ENCODE data around the gene SMYD3. TPM values are rescaled to one million over a fixed set of nuclear protein-coding genes. Genes with fewer than 3 reads are reported as not detected.

SMYD3 gene
- total and polyA plus RNA-seq, 2 of the 13 experiments (the other 11 are each of a cell fraction or from before 2014, with no cell fraction given), result 27.7 to 35.8 TPM

DNA sequence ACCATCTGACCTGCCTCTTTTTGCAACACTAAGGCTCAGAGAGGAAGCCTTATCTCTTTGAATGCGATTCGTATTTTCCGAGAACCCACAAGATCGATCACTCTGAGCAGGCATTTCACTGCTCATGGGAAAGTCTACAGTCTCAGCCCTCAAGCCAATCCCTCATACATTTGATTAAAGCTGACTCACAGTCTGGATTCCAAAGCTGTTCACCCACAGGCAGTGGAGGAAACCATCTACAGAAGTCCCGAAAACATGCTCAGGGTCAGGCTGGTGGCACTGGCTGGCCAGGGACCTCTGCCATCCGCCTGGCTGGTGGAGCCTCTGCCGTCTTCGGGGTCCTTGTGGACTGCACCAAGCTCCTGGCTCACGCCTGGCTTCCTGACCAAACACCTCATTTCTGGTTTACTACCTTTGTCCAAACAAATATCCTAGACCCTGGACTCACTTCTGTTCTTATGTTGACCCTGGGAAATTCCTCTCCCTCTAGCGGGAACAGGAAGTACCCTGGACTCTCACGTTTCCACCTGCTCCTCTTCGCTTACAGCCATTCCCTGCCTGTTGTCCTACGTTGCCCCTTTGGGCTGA, 650.0 kb downstream of the SMYD3 start (continued):
- TF ChIP-seq SMARCC2 (IDR thresholded peaks at IDR 0.05) (no peak), ZNF891 (CRISPR knock-in tag; IDR thresholded peaks at IDR 0.05) (no peak), NCOA5 (CRISPR knock-in tag; IDR thresholded peaks at IDR 0.05) (no peak), NR2F2 (IDR thresholded peaks at IDR 0.05; ENCODE audit: borderline replicate concordance, low read depth) (no peak), ZIK1 (CRISPR knock-in tag; IDR thresholded peaks at IDR 0.05; ENCODE audit: borderline replicate concordance, low read depth) (no peak), ZNF883 (CRISPR knock-in tag; IDR thresholded peaks at IDR 0.05; ENCODE audit: not compliant biosample characterization) (no peak), ZMAT3 (CRISPR knock-in tag; conservative IDR thresholded peaks at IDR 0.05) (no peak), NFE2 (CRISPR knock-in tag; IDR thresholded peaks at IDR 0.05) (no peak), ZNF75D (CRISPR knock-in tag; IDR thresholded peaks at IDR 0.05; ENCODE audit: borderline replicate concordance) (no peak), HMG20A (CRISPR knock-in tag; IDR thresholded peaks at IDR 0.05; ENCODE audit: borderline replicate concordance) (no peak; the same call in 1 of the 2 replicates), PTBP1 (IDR thresholded peaks at IDR 0.05; ENCODE audit: low read depth, low read length, poor library complexity, severe bottlenecking) (no peak), MEIS2 (CRISPR knock-in tag; IDR thresholded peaks at IDR 0.05) (no peak), CAMTA2 (CRISPR knock-in tag; IDR thresholded peaks at IDR 0.05; ENCODE audit: borderline replicate concordance) (no peak)
- TF ChIP-seq, protein P1, sequence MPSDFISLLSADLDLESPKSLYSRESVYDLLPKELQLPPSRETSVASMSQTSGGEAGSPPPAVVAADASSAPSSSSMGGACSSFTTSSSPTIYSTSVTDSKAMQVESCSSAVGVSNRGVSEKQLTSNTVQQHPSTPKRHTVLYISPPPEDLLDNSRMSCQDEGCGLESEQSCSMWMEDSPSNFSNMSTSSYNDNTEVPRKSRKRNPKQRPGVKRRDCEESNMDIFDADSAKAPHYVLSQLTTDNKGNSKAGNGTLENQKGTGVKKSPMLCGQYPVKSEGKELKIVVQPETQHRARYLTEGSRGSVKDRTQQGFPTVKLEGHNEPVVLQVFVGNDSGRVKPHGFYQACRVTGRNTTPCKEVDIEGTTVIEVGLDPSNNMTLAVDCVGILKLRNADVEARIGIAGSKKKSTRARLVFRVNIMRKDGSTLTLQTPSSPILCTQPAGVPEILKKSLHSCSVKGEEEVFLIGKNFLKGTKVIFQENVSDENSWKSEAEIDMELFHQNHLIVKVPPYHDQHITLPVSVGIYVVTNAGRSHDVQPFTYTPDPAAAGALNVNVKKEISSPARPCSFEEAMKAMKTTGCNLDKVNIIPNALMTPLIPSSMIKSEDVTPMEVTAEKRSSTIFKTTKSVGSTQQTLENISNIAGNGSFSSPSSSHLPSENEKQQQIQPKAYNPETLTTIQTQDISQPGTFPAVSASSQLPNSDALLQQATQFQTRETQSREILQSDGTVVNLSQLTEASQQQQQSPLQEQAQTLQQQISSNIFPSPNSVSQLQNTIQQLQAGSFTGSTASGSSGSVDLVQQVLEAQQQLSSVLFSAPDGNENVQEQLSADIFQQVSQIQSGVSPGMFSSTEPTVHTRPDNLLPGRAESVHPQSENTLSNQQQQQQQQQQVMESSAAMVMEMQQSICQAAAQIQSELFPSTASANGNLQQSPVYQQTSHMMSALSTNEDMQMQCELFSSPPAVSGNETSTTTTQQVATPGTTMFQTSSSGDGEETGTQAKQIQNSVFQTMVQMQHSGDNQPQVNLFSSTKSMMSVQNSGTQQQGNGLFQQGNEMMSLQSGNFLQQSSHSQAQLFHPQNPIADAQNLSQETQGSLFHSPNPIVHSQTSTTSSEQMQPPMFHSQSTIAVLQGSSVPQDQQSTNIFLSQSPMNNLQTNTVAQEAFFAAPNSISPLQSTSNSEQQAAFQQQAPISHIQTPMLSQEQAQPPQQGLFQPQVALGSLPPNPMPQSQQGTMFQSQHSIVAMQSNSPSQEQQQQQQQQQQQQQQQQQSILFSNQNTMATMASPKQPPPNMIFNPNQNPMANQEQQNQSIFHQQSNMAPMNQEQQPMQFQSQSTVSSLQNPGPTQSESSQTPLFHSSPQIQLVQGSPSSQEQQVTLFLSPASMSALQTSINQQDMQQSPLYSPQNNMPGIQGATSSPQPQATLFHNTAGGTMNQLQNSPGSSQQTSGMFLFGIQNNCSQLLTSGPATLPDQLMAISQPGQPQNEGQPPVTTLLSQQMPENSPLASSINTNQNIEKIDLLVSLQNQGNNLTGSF (CRISPR knock-in tag; IDR thresholded peaks at IDR 0.05), result no peak
- TF ChIP-seq, protein P2, sequence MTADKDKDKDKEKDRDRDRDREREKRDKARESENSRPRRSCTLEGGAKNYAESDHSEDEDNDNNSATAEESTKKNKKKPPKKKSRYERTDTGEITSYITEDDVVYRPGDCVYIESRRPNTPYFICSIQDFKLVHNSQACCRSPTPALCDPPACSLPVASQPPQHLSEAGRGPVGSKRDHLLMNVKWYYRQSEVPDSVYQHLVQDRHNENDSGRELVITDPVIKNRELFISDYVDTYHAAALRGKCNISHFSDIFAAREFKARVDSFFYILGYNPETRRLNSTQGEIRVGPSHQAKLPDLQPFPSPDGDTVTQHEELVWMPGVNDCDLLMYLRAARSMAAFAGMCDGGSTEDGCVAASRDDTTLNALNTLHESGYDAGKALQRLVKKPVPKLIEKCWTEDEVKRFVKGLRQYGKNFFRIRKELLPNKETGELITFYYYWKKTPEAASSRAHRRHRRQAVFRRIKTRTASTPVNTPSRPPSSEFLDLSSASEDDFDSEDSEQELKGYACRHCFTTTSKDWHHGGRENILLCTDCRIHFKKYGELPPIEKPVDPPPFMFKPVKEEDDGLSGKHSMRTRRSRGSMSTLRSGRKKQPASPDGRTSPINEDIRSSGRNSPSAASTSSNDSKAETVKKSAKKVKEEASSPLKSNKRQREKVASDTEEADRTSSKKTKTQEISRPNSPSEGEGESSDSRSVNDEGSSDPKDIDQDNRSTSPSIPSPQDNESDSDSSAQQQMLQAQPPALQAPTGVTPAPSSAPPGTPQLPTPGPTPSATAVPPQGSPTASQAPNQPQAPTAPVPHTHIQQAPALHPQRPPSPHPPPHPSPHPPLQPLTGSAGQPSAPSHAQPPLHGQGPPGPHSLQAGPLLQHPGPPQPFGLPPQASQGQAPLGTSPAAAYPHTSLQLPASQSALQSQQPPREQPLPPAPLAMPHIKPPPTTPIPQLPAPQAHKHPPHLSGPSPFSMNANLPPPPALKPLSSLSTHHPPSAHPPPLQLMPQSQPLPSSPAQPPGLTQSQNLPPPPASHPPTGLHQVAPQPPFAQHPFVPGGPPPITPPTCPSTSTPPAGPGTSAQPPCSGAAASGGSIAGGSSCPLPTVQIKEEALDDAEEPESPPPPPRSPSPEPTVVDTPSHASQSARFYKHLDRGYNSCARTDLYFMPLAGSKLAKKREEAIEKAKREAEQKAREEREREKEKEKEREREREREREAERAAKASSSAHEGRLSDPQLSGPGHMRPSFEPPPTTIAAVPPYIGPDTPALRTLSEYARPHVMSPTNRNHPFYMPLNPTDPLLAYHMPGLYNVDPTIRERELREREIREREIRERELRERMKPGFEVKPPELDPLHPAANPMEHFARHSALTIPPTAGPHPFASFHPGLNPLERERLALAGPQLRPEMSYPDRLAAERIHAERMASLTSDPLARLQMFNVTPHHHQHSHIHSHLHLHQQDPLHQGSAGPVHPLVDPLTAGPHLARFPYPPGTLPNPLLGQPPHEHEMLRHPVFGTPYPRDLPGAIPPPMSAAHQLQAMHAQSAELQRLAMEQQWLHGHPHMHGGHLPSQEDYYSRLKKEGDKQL (CRISPR knock-in tag; IDR thresholded peaks at IDR 0.05; ENCODE audit: low read depth), result no peak
- TF ChIP-seq, protein P3, sequence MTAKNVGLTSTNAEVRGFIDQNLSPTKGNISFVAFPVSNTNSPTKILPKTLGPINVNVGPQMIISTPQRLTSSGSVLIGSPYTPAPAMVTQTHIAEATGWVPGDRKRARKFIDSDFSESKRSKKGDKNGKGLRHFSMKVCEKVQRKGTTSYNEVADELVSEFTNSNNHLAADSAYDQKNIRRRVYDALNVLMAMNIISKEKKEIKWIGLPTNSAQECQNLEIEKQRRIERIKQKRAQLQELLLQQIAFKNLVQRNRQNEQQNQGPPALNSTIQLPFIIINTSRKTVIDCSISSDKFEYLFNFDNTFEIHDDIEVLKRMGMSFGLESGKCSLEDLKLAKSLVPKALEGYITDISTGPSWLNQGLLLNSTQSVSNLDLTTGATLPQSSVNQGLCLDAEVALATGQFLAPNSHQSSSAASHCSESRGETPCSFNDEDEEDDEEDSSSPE (CRISPR knock-in tag; IDR thresholded peaks at IDR 0.05), result 0 out of 2 replicates have a peak, but pooled peaks have one; percentile 28
